ENCODE results near the gene NFASC.

- TF ChIP-seq, protein P1, sequence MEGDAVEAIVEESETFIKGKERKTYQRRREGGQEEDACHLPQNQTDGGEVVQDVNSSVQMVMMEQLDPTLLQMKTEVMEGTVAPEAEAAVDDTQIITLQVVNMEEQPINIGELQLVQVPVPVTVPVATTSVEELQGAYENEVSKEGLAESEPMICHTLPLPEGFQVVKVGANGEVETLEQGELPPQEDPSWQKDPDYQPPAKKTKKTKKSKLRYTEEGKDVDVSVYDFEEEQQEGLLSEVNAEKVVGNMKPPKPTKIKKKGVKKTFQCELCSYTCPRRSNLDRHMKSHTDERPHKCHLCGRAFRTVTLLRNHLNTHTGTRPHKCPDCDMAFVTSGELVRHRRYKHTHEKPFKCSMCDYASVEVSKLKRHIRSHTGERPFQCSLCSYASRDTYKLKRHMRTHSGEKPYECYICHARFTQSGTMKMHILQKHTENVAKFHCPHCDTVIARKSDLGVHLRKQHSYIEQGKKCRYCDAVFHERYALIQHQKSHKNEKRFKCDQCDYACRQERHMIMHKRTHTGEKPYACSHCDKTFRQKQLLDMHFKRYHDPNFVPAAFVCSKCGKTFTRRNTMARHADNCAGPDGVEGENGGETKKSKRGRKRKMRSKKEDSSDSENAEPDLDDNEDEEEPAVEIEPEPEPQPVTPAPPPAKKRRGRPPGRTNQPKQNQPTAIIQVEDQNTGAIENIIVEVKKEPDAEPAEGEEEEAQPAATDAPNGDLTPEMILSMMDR (IDR thresholded peaks at IDR 0.05; ENCODE audit: low read depth, low read length) = no peak
- no peak for TF ChIP-seq EZH2phosphoT487 (IDR thresholded peaks at IDR 0.05; ENCODE audit: low read depth)
Observed at GRCh38 chr1:205008896-205009295, 138.2 kb downstream of the NFASC start.
